Thyroid gland (tissue), 4 donors: ENCODE data around the gene SMG9. TPM values are rescaled to one million over a fixed set of nuclear protein-coding genes. Genes with fewer than 3 reads are reported as not detected.

Source experiments
- DNase-seq, 2 donors: peaks; one replicate each; pipeline ENCODE4 v3.0.0-alpha.2; 2019
- H3K27ac ChIP-seq, 3 donors: fragments of 200-600 bp; sonication (generic); 1 replicate in 2 of 3; 2 replicates in 1 of 3; pipeline ENCODE4 v1.5.1; 2016 to 2019; ENCODE audit warnings: mild to moderate bottlenecking in 1 of 3, moderate library complexity in 1 of 3
- H3K27me3 ChIP-seq: fragments of 200-600 bp; sonication (generic); one replicate; pipeline ENCODE4 v1.5.1; 2019
- H3K36me3 ChIP-seq, 2 donors: fragments of 200-600 bp; sonication (generic); one replicate each; pipeline ENCODE4 v1.5.1; 2016 to 2019
- H3K4me1 ChIP-seq, 2 donors: fragments of 200-600 bp; sonication (generic); one replicate each; pipeline ENCODE4 v1.5.1; 2017 to 2019
- H3K4me3 ChIP-seq, 3 donors: fragments of 200-600 bp; sonication (generic); replicated peaks in 1 of 3; 1 replicate in 2 of 3; 2 replicates in 1 of 3; pipeline ENCODE4 v1.5.1; 2016; ENCODE audit warnings: mild to moderate bottlenecking in 1 of 3
- H3K9me3 ChIP-seq: fragments of 200-600 bp; sonication (generic); one replicate; pipeline ENCODE4 v1.5.1; 2017
- POLR2A ChIP-seq, 2 donors: fragments of 450-650 bp; IDR thresholded peaks; one replicate each; pipeline ENCODE4 v1.6.1; 2017; ENCODE audit warnings: antibody characterized with exemption in 2 of 2, mild to moderate bottlenecking in 2 of 2, moderate library complexity in 1 of 2
- WGBS, 2 donors: methylation state at CpG; one replicate each; pipeline ENCODE4 v1.1.5; 2017; 5-methylcytosine and 5-hydroxymethylcytosine counted together
- intact Hi-C: fragments of 100-400 bp; cut with DNase I; formaldehyde crosslinking; loops from one replicate; pipeline ENCODE4 v1.15.1; 2023
- total RNA-seq, 4 donors: library from RNA; depleted of rRNA; stranded (reverse); fragments of >200 nt; gene quantifications; one replicate each; pipeline ENCODE4 v1.2.3, GENCODE V29; 2016
- TF ChIP-seq, protein P1 (sequence below), 6 experiments: fragments of 200-600 bp in 3 of 6; fragments of 450-650 bp in 3 of 6; sonication (generic) in 3 of 6; IDR thresholded peaks; one replicate each; pipeline ENCODE4 v1.5.1; 2016 to 2019; ENCODE audit warnings: antibody characterized with exemption in 6 of 6, mild to moderate bottlenecking in 2 of 6, inconsistent platforms in 1 of 6, moderate library complexity in 1 of 6

SMG9 gene
- total RNA-seq = 10 to 100 TPM; 15.5 to 34.4 (median 18.8) TPM

- peaks cover 11 to 13% of the 10 kb centered on the region in 2 donors for H3K4me1 ChIP-seq
- H3K4me3 ChIP-seq = peak within 1 kb of the TSS; percentile 16 to 60 (median 41)
- TF ChIP-seq POLR2A (IDR thresholded peaks at IDR 0.05) = peak in 1 of 2 donors; percentile 81
- TF ChIP-seq, protein P1, sequence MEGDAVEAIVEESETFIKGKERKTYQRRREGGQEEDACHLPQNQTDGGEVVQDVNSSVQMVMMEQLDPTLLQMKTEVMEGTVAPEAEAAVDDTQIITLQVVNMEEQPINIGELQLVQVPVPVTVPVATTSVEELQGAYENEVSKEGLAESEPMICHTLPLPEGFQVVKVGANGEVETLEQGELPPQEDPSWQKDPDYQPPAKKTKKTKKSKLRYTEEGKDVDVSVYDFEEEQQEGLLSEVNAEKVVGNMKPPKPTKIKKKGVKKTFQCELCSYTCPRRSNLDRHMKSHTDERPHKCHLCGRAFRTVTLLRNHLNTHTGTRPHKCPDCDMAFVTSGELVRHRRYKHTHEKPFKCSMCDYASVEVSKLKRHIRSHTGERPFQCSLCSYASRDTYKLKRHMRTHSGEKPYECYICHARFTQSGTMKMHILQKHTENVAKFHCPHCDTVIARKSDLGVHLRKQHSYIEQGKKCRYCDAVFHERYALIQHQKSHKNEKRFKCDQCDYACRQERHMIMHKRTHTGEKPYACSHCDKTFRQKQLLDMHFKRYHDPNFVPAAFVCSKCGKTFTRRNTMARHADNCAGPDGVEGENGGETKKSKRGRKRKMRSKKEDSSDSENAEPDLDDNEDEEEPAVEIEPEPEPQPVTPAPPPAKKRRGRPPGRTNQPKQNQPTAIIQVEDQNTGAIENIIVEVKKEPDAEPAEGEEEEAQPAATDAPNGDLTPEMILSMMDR (IDR thresholded peaks at IDR 0.05) = no peak
- H3K27me3 ChIP-seq = no peaks in the 10 kb centered on the region
- H3K36me3 ChIP-seq = peaks cover 3 to 11% of the 10 kb centered on the region in 2 donors
- peak within 1 kb of the TSS; percentile 86 to 99 (median 95) for H3K27ac ChIP-seq
- H3K9me3 ChIP-seq = no peaks in the 10 kb centered on the region
- 1% methylated on average over 52 to 55 of the region's 79 CpGs for WGBS, 2 donors
- DNase-seq = peak; percentile 97 to 98
- intact Hi-C loops = no loop called here
These were observed at the start of gene SMG9 for GRCh38 chr19:43754503-43755255. Gene SMG9 (minus strand): TSS chr19:43754962. CDS start chr19:43750741, 4,221 bp downstream.

GRCh38 chr19:43804432-43804831 is 49.7 kb upstream of the SMG9 start:
- Histone ChIP-seq H3K27ac (no peak overlapping the region), H3K9me3 (no peaks in the 10 kb centered on the region), H3K4me3 (no peak overlapping the region), H3K36me3 (no peaks in the 10 kb centered on the region), H3K27me3 (no peaks in the 10 kb centered on the region), H3K4me1 (no peaks in the 10 kb centered on the region)
- TF ChIP-seq POLR2A (IDR thresholded peaks at IDR 0.05) = no peak
- TF ChIP-seq, protein P1 (IDR thresholded peaks at IDR 0.05) = no peak
- intact Hi-C loops = no loop called here
- WGBS, 2 donors = 57 to 67% methylated on average over 2 of the region's 2 CpGs
- DNase-seq = no peak

DNA sequence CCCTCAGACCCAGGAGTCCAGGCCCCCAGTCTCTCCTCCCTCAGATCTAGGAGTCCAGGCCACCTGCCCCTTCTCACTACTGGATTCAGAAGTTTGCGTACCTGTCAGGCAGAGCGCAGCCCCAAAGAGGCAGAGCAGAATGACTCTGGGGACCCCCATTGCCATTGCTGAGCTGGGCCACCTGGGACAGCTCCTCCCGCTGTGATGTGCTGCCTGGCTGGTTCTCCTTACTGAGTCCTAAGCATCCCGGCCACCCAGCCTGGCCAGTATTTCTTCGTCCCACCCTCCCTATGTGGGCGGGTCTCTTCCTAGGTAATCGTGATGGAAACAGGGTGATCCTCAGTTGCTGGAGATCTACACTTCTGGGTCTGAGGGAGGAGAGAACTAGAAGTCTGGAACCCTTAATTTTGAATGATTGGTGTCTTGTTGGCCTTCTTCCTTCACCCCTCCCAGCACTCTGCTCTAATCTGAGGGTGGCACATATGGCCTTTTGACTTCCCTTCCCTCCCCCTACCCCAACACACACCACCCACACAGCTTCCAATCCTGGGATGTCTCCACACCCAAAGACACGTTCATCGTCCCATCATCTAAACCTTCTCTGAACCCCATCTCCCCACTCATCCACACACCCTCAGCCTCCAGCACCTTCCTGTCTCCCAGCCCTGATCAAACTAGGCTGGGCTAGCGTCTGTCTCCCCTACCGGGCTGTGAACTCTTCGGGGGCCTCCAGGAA is 47.6 kb upstream of the SMG9 start, which contains the start of gene LYPD5:
Gene LYPD5, minus strand, starts transcription at position 232 of the 736 bp plus-strand sequence. Its CDS starts 67 bp downstream, at position 165.
- H3K27ac ChIP-seq = no peak within 1 kb of the TSS
- H3K4me1 ChIP-seq = peaks cover 3 to 6% of the 10 kb centered on the region in 2 donors
- no peaks in the 10 kb centered on the region for H3K36me3 ChIP-seq
- no peak for DNase-seq
- TF ChIP-seq, protein P1 (IDR thresholded peaks at IDR 0.05) = no peak
- no peak for TF ChIP-seq POLR2A (IDR thresholded peaks at IDR 0.05)
- intact Hi-C loops = no loop called here
- H3K27me3 ChIP-seq = no peaks in the 10 kb centered on the region
- 61 to 62% methylated on average over 10 to 12 of the region's 12 CpGs for WGBS, 2 donors
- no peaks in the 10 kb centered on the region for H3K9me3 ChIP-seq
- no peak within 1 kb of the TSS for H3K4me3 ChIP-seq

- WGBS, 2 donors = 62 to 63% methylated on average over 6 of the region's 6 CpGs
- TF ChIP-seq, protein P1 (IDR thresholded peaks at IDR 0.05) = no peak
- no peak for TF ChIP-seq POLR2A (IDR thresholded peaks at IDR 0.05)
- H3K27me3 ChIP-seq = no peaks in the 10 kb centered on the region
- peaks cover 3 to 6% of the 10 kb centered on the region in 2 donors for H3K4me1 ChIP-seq
- no peaks in the 10 kb centered on the region for H3K36me3 ChIP-seq
- H3K4me3 ChIP-seq = no peak overlapping the region
- intact Hi-C loops = no loop called here
- DNase-seq = no peak
- no peak overlapping the region for H3K27ac ChIP-seq
- H3K9me3 ChIP-seq = no peaks in the 10 kb centered on the region
These were observed 44.9 kb upstream of the SMG9 start for GRCh38 chr19:43799502-43800142.
